Spinal cord (tissue), 10 donors: Measurements from ENCODE around the gene DDX51. TPM values are rescaled to one million over a fixed set of nuclear protein-coding genes. Genes with fewer than 3 reads are reported as not detected.

Experiments used
- DNase-seq, 6 donors: peaks; one replicate each; pipeline versions ENCODE4 v3.0.0 to v3.0.0-alpha.2; 2013 to 2015; ENCODE audit warnings: low spot score in 6 of 6, low read depth in 4 of 6
- H3K27ac ChIP-seq: one replicate; pipeline ENCODE4 v1.5.1; 2013; ENCODE audit warnings: low read depth, low read length, control low read depth
- H3K27me3 ChIP-seq: one replicate; pipeline ENCODE4 v1.6.1; 2013; ENCODE audit warnings: low read length; ENCODE audit not compliant: control insufficient read depth, insufficient read depth
- H3K36me3 ChIP-seq: one replicate; pipeline ENCODE4 v1.6.1; 2013; ENCODE audit warnings: low read length; ENCODE audit not compliant: control insufficient read depth, insufficient read depth
- H3K4me1 ChIP-seq: one replicate; pipeline ENCODE4 v1.6.1; 2013; ENCODE audit warnings: low read length; ENCODE audit not compliant: control insufficient read depth, insufficient read depth
- H3K4me3 ChIP-seq: one replicate; pipeline ENCODE4 v1.5.1; 2013; ENCODE audit warnings: low read depth, low read length, control low read depth
- H3K9me3 ChIP-seq: one replicate; pipeline ENCODE4 v1.6.1; 2013; ENCODE audit warnings: low read length; ENCODE audit not compliant: control insufficient read depth, insufficient read depth
- WGBS: methylation state at CpG from one replicate; pipeline ENCODE4 v1.1.5; 2013; ENCODE audit warnings: missing lambda C conversion rate; ENCODE audit not compliant: insufficient coverage; 5-methylcytosine and 5-hydroxymethylcytosine counted together
- polyA plus RNA-seq, 2 donors: library from polyadenylated mRNA; unstranded; fragments of 120-200 nt; gene quantifications; one replicate each; pipeline ENCODE4 v1.2.1, GENCODE V29; 2013; ENCODE audit not compliant: insufficient read length in 2 of 2
- small RNA-seq: library from RNA; depleted of rRNA; stranded (forward); fragments of <200 nt; gene quantifications from one replicate; pipeline ENCODE3, GENCODE V24; 2014; ENCODE audit warnings: low replicate concordance
- total RNA-seq, 2 donors: library from RNA; depleted of rRNA in 1 of 2; stranded (reverse); fragments of 120-200 nt in 1 of 2; fragments of >200 nt in 1 of 2; gene quantifications; one replicate each; pipeline versions ENCODE4 v1.2.3 to v1.2.4, GENCODE V29; 2013 to 2014
- donor health status: healthy.

Gene DDX51
- total and polyA plus RNA-seq, 4 donors, result 6.8 to 35.8 (median 16.8) TPM

- Histone ChIP-seq H3K27me3 (no peaks in the 10 kb centered on the region), H3K4me1 (no peaks in the 10 kb centered on the region), H3K4me3 (no peak overlapping the region), H3K9me3 (no peaks in the 10 kb centered on the region), H3K36me3 (peaks cover 38% of the 10 kb centered on the region), H3K27ac (no peak overlapping the region)
- WGBS, result 98% methylated on average over 10 of the region's 11 CpGs
- DNase-seq, result no peak
Observed at GRCh38 chr12:132095520-132096409, 48.4 kb downstream of the DDX51 start.

- no peaks in the 10 kb centered on the region for H3K4me1 ChIP-seq
- 95% methylated on average over 12 of the region's 16 CpGs for WGBS
- no peak overlapping the region for H3K27ac ChIP-seq
- DNase-seq, result no peak
- H3K27me3 ChIP-seq, result no peaks in the 10 kb centered on the region
- peaks cover 27% of the 10 kb centered on the region for H3K36me3 ChIP-seq
- H3K9me3 ChIP-seq, result no peaks in the 10 kb centered on the region
- H3K4me3 ChIP-seq, result no peak overlapping the region
Observed at GRCh38 chr12:132094269-132094891, 49.7 kb downstream of the DDX51 start.

- no peak overlapping the region for H3K4me3 ChIP-seq
- peaks cover 23% of the 10 kb centered on the region for H3K36me3 ChIP-seq
- H3K27me3 ChIP-seq, result no peaks in the 10 kb centered on the region
- no peak for DNase-seq
- no CpG with 5 or more reads among the region's 4 CpGs for WGBS
- peaks cover 10% of the 10 kb centered on the region for H3K4me1 ChIP-seq
- H3K27ac ChIP-seq, result no peak overlapping the region
- no peaks in the 10 kb centered on the region for H3K9me3 ChIP-seq
Observed at GRCh38 chr12:132089407-132089910, 54.7 kb downstream of the DDX51 start.

Small RNA genes within 50 kb of the gene (small RNA-seq; reads per million reads assigned to genes)
- not detected for gene AC138466.3

Other genes starting within 250 kb of the DDX51 start
- 10 to 100 TPM in 1 of 2 donors, 1 to 10 TPM in 1; 10.0 to 10.8 TPM for gene ULK1, start 249.7 kb downstream of the DDX51 start, total RNA-seq
- gene ULK1, start 249.7 kb downstream of the DDX51 start, polyA plus RNA-seq, result 10 to 100 TPM; 38.5 to 50.0 TPM
- gene PUS1, start 215.0 kb downstream of the DDX51 start, total RNA-seq, result 1 to 10 TPM; 5.9 to 7.1 TPM
- gene PUS1, start 215.0 kb downstream of the DDX51 start, polyA plus RNA-seq, result 10 to 100 TPM; 11.8 to 23.1 TPM
- gene EP400, start 194.4 kb downstream of the DDX51 start, total RNA-seq, result 10 to 100 TPM; 14.4 to 19.2 TPM
- gene EP400, start 194.4 kb downstream of the DDX51 start, polyA plus RNA-seq, result 10 to 100 TPM; 42.3 to 50.6 TPM
- gene NOC4L, start 138 bp upstream of the DDX51 start, total RNA-seq, result 1 to 10 TPM; 6.1 to 7.9 TPM
- gene NOC4L, start 138 bp upstream of the DDX51 start, polyA plus RNA-seq, result 10 to 100 TPM; 24.7 to 26.8 TPM
- gene GALNT9, start 185.3 kb upstream of the DDX51 start, total RNA-seq, result 10 to 100 TPM in 1 of 2 donors, 1 to 10 TPM in 1; 9.5 to 18.3 TPM
- 10 to 100 TPM; 35.9 to 36.0 TPM for gene GALNT9, start 185.3 kb upstream of the DDX51 start, polyA plus RNA-seq